Fibroblast of villous mesenchyme (primary cell): ENCODE measurements around the gene ARHGEF37. TPM values are rescaled to one million over a fixed set of nuclear protein-coding genes. Genes with fewer than 3 reads are reported as not detected.
A peak's percentile ranks its signal among the peaks of the same experiment; 100 is the strongest.
"Not testable (repeated sequence)": the region's sequence is repeated elsewhere in the genome, so short reads cannot be mapped to it uniquely, and the experiment has no call there.

Source experiments
- DNase-seq: peaks from one replicate; pipeline ENCODE4 v3.0.0-alpha.2; 2010; ENCODE audit warnings: low read depth
- H3K4me3 ChIP-seq: 2 replicates; pipeline ENCODE4 v1.5.1; 2011; ENCODE audit warnings: low read depth, mild to moderate bottlenecking, low read length
- CTCF ChIP-seq: IDR thresholded peaks from 2 replicates; pipeline ENCODE4 v1.5.1; 2012; ENCODE audit warnings: low read depth, mild to moderate bottlenecking, low read length; ENCODE audit not compliant: insufficient read depth
- total RNA-seq: library from RNA; depleted of rRNA; stranded (reverse); fragments of >200 nt; gene quantifications from 2 replicates; pipeline ENCODE4 v1.2.3, GENCODE V29; 2012

The ARHGEF37 gene
- total RNA-seq, 1 donor = 0.43 TPM

- H3K4me3 ChIP-seq = no peak overlapping the region
- TF ChIP-seq CTCF = no peak
- no peak for DNase-seq
Measured at GRCh38 chr5:149664083-149664482, 82.8 kb downstream of the ARHGEF37 start.

- no peak for TF ChIP-seq CTCF
- H3K4me3 ChIP-seq = no peak overlapping the region
- DNase-seq = no peak
Measured at GRCh38 chr5:149664666-149665415, 83.5 kb downstream of the ARHGEF37 start.

GRCh38 chr5:149665416-149666175 lies 84.3 kb downstream of the ARHGEF37 start:
- TF ChIP-seq CTCF = no peak
- H3K4me3 ChIP-seq = no peak overlapping the region
- no peak for DNase-seq

GRCh38 chr5:149666212-149666852 lies 85.0 kb downstream of the ARHGEF37 start:
- H3K4me3 ChIP-seq = no peak overlapping the region
- DNase-seq = peak; percentile 28
- no peak for TF ChIP-seq CTCF

- peak; percentile 25 for DNase-seq
- no peak overlapping the region for H3K4me3 ChIP-seq
- TF ChIP-seq CTCF = peak; percentile 85
Measured at GRCh38 chr5:149667084-149667828, 86.0 kb downstream of the ARHGEF37 start.

GRCh38 chr5:149667829-149668330 lies 86.6 kb downstream of the ARHGEF37 start:
- H3K4me3 ChIP-seq = no peak overlapping the region
- no peak for TF ChIP-seq CTCF
- no peak for DNase-seq

GRCh38 chr5:149669273-149669672 lies 88.0 kb downstream of the ARHGEF37 start:
- not testable (repeated sequence) for DNase-seq, H3K4me3 ChIP-seq
